ENCODE data around the gene ARHGEF4. TPM values are rescaled to one million over a fixed set of nuclear protein-coding genes. Genes with fewer than 3 reads are reported as not detected.

Gene ARHGEF4
- total RNA-seq, 1 experiment from 2014 or later: 26.6 TPM

DNA sequence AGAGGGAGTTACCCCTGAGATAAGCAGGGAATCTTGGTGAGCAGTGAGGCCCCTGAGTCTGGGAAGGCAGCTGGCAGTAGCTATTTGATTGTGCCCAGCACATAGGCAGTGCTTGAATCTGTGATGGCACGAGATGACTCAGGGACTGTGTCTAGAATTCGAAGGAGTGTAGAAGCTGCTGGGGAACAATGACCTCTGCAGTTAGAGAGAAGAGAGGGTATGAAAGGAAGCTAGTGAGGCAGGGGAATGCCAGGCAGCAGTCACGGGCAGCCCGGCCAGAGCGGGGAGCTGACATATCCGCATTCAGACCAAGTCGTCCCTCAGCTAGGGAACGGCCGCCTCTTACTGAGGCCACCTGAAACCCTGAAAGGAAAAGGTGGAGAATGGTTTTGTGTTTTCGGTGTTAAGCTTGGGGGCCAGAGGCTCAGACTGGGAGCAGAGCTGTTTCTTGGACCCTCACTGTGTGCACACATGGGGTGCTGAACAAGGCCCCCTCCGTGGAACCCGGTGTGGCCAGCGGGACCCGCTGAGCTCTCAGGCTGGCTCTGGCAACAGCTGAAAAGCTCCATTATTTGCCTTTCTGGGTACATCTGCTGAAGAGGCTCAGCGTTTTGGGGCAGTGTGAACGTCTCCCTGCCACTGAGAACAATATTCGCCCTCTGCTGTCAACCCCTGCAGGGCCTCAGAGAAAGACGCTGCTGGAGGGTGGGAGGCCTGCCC lies 32.9 kb downstream of the ARHGEF4 start:
- H3K9me2 ChIP-seq (ENCODE audit: insufficient read depth): no peaks in the 10 kb centered on the region
- TF ChIP-seq, protein P1, sequence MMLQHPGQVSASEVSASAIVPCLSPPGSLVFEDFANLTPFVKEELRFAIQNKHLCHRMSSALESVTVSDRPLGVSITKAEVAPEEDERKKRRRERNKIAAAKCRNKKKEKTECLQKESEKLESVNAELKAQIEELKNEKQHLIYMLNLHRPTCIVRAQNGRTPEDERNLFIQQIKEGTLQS (IDR thresholded peaks at IDR 0.05): no peak
- TF ChIP-seq POLR2A (IDR thresholded peaks at IDR 0.05; ENCODE audit: borderline replicate concordance, extremely low read depth, insufficient read depth, insufficient read length) (no peak), SRF (IDR thresholded peaks at IDR 0.05; ENCODE audit: low read depth) (no peak), EZH2phosphoT487 (IDR thresholded peaks at IDR 0.05; ENCODE audit: borderline replicate concordance) (no peak), ZNF274 (IDR thresholded peaks at IDR 0.05; ENCODE audit: low read depth, low read length) (no peak), EGR1 (IDR thresholded peaks at IDR 0.05; ENCODE audit: low read depth) (no peak), POLR2AphosphoS5 (IDR thresholded peaks at IDR 0.05; ENCODE audit: low read depth, low read length) (no peak), ELF1 (IDR thresholded peaks at IDR 0.05; ENCODE audit: borderline replicate concordance, low read depth) (no peak), CEBPB (IDR thresholded peaks at IDR 0.05; ENCODE audit: low read depth) (no peak), FOSL1 (IDR thresholded peaks at IDR 0.05; ENCODE audit: low read depth) (no peak), JUND (IDR thresholded peaks at IDR 0.05) (no peak), ZFX (IDR thresholded peaks at IDR 0.05) (no peak), TCF7L2 (IDR thresholded peaks at IDR 0.05; ENCODE audit: borderline replicate concordance, extremely low read depth, insufficient read depth, insufficient read length) (no peak), SP1 (IDR thresholded peaks at IDR 0.05; ENCODE audit: low read depth) (no peak), RAD21 (IDR thresholded peaks at IDR 0.05; ENCODE audit: low read depth) (no peak), YY1 (IDR thresholded peaks at IDR 0.05; ENCODE audit: extremely low read depth, insufficient replicate concordance, low read depth, low read length) (no peak)
- TF ChIP-seq, protein P2, sequence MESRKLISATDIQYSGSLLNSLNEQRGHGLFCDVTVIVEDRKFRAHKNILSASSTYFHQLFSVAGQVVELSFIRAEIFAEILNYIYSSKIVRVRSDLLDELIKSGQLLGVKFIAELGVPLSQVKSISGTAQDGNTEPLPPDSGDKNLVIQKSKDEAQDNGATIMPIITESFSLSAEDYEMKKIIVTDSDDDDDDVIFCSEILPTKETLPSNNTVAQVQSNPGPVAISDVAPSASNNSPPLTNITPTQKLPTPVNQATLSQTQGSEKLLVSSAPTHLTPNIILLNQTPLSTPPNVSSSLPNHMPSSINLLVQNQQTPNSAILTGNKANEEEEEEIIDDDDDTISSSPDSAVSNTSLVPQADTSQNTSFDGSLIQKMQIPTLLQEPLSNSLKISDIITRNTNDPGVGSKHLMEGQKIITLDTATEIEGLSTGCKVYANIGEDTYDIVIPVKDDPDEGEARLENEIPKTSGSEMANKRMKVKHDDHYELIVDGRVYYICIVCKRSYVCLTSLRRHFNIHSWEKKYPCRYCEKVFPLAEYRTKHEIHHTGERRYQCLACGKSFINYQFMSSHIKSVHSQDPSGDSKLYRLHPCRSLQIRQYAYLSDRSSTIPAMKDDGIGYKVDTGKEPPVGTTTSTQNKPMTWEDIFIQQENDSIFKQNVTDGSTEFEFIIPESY (IDR thresholded peaks at IDR 0.05; ENCODE audit: extremely low read depth, insufficient replicate concordance, low read length): no peak
- TF ChIP-seq, protein P3, sequence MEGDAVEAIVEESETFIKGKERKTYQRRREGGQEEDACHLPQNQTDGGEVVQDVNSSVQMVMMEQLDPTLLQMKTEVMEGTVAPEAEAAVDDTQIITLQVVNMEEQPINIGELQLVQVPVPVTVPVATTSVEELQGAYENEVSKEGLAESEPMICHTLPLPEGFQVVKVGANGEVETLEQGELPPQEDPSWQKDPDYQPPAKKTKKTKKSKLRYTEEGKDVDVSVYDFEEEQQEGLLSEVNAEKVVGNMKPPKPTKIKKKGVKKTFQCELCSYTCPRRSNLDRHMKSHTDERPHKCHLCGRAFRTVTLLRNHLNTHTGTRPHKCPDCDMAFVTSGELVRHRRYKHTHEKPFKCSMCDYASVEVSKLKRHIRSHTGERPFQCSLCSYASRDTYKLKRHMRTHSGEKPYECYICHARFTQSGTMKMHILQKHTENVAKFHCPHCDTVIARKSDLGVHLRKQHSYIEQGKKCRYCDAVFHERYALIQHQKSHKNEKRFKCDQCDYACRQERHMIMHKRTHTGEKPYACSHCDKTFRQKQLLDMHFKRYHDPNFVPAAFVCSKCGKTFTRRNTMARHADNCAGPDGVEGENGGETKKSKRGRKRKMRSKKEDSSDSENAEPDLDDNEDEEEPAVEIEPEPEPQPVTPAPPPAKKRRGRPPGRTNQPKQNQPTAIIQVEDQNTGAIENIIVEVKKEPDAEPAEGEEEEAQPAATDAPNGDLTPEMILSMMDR (IDR thresholded peaks at IDR 0.05 in 2 of 3, conservative IDR thresholded peaks at IDR 0.05 in 1 of 3; ENCODE audit: borderline replicate concordance in 1 of 3, insufficient read depth in 1 of 3, low read depth in 2 of 3, low read length in 2 of 3): no peak
- TF ChIP-seq, protein P4, sequence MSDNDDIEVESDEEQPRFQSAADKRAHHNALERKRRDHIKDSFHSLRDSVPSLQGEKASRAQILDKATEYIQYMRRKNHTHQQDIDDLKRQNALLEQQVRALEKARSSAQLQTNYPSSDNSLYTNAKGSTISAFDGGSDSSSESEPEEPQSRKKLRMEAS (IDR thresholded peaks at IDR 0.05): no peak
- TF ChIP-seq, protein P5, sequence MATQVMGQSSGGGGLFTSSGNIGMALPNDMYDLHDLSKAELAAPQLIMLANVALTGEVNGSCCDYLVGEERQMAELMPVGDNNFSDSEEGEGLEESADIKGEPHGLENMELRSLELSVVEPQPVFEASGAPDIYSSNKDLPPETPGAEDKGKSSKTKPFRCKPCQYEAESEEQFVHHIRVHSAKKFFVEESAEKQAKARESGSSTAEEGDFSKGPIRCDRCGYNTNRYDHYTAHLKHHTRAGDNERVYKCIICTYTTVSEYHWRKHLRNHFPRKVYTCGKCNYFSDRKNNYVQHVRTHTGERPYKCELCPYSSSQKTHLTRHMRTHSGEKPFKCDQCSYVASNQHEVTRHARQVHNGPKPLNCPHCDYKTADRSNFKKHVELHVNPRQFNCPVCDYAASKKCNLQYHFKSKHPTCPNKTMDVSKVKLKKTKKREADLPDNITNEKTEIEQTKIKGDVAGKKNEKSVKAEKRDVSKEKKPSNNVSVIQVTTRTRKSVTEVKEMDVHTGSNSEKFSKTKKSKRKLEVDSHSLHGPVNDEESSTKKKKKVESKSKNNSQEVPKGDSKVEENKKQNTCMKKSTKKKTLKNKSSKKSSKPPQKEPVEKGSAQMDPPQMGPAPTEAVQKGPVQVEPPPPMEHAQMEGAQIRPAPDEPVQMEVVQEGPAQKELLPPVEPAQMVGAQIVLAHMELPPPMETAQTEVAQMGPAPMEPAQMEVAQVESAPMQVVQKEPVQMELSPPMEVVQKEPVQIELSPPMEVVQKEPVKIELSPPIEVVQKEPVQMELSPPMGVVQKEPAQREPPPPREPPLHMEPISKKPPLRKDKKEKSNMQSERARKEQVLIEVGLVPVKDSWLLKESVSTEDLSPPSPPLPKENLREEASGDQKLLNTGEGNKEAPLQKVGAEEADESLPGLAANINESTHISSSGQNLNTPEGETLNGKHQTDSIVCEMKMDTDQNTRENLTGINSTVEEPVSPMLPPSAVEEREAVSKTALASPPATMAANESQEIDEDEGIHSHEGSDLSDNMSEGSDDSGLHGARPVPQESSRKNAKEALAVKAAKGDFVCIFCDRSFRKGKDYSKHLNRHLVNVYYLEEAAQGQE (IDR thresholded peaks at IDR 0.05; ENCODE audit: low read depth): no peak
- POLR2A ChIA-PET: no interaction called here
- intact Hi-C loops (cut with micrococcal nuclease): no loop called here
- H4K20me1 ChIP-seq (ENCODE audit: insufficient read depth): no peaks in the 10 kb centered on the region
- H3K27me3 ChIP-seq (ENCODE audit: insufficient read depth, low read length): no peaks in the 10 kb centered on the region
- ATAC-seq (no peak), DNase-seq (ENCODE audit: low read depth, low spot score) (no peak)
- no peaks in the 10 kb centered on the region for H3K36me3 ChIP-seq (ENCODE audit: control insufficient read depth in 1 of 2, insufficient read depth in 2 of 2, low read length in 2 of 2)
- CTCF ChIA-PET: interaction anchor here (0.6 kb wide), 1 partner anchor 623 kb away, joined by 3 read pairs; no protein-coding TSS in a partner anchor
- H3K4me3 ChIP-seq (replicated peaks in 1 of 2; ENCODE audit: low read depth in 1 of 2, low read length in 2 of 2): no peak overlapping the region
- H3K79me2 ChIP-seq (ENCODE audit: insufficient read depth, low read length): no peaks in the 10 kb centered on the region
- no peak overlapping the region for H3K9ac ChIP-seq (ENCODE audit: low read length)
- no peak overlapping the region for H3K27ac ChIP-seq (ENCODE audit: low read depth, low read length)
- RAD21 ChIA-PET (ENCODE audit: low non-redundant PET in 1 of 2, low total read pairs in 2 of 2, uncharacterized antibody in 2 of 2, unreplicated experiment in 2 of 2): no interaction called here
- H3K4me2 ChIP-seq (ENCODE audit: low read length): no peak overlapping the region
- no peak overlapping the region for H2AFZ ChIP-seq (ENCODE audit: low read depth, low read length, poor library complexity, severe bottlenecking)
- H3K9me3 ChIP-seq (ENCODE audit: control insufficient read depth in 1 of 2, insufficient read depth in 1 of 2, low read depth in 1 of 2, low read length in 2 of 2): no peaks in the 10 kb centered on the region
- BruUV-seq (replicated peaks): no TSS peak
- peaks cover 6 to 8% of the 10 kb centered on the region in 2 experiments; a peak in 2 of 4 replicates for H3K4me1 ChIP-seq (ENCODE audit: control insufficient read depth in 1 of 2, insufficient read depth in 2 of 2, low read length in 2 of 2)

Data from HCT116 (cell line).